Naive thymus-derived CD8-positive, alpha-beta T cell (primary cell): ENCODE data around the gene TLCD2. TPM values are rescaled to one million over a fixed set of nuclear protein-coding genes. Genes with fewer than 3 reads are reported as not detected.
"Not testable (repeated sequence)": the region's sequence is repeated elsewhere in the genome, so short reads cannot be mapped to it uniquely, and the experiment has no call there.

Experiments
- ATAC-seq, 2 donors: fragments of 150-1000 bp; cut with Tn5 transposase in 1 of 2; sonication (Bioruptor Pico), chemical (Tn5 transposase) in 1 of 2; 1 replicate in 1 of 2; 2 replicates in 1 of 2; pipeline ENCODE4 v1.10.0; 2021; ENCODE audit warnings: mild to moderate bottlenecking in 2 of 2, moderate library complexity in 2 of 2
- POLR2A ChIA-PET: fragments of 350-600 bp; sonication (Branson Sonifier 250); formaldehyde crosslinking; loops from one replicate; lab custom pipeline; 2021; ENCODE audit warnings: antibody characterized with exemption; lab: Charles Lee
- DNase-seq, 10 donors: peaks; one replicate each; pipeline versions ENCODE4 v3.0.0 to v3.0.0-alpha.2; 2020 to 2022
- H3K27ac Mint-ChIP-seq, 10 donors: one replicate each; pipeline ENCODE4 v1.8.0; 2020 to 2022; ENCODE audit warnings: mild to moderate bottlenecking in 10 of 10, mixed read lengths in 10 of 10, moderate library complexity in 4 of 10, inconsistent platforms in 1 of 10
- H3K27me3 Mint-ChIP-seq, 5 donors: one replicate each; pipeline ENCODE4 v1.8.0; 2021 to 2022; ENCODE audit warnings: mixed read lengths in 5 of 5
- H3K36me3 Mint-ChIP-seq, 3 donors: one replicate each; pipeline ENCODE4 v1.8.0; 2020 to 2022; ENCODE audit warnings: mixed read lengths in 3 of 3, mild to moderate bottlenecking in 2 of 3, inconsistent platforms in 1 of 3
- H3K4me1 Mint-ChIP-seq, 4 donors: one replicate each; pipeline ENCODE4 v1.8.0; 2021 to 2022; ENCODE audit warnings: mixed read lengths in 4 of 4
- H3K4me3 Mint-ChIP-seq, 10 donors: one replicate each; pipeline ENCODE4 v1.8.0; 2020 to 2022; ENCODE audit warnings: mild to moderate bottlenecking in 10 of 10, mixed read lengths in 10 of 10, moderate library complexity in 6 of 10, inconsistent platforms in 1 of 10
- H3K9me3 Mint-ChIP-seq, 9 donors: one replicate each; pipeline ENCODE4 v1.8.0; 2020 to 2022; ENCODE audit warnings: mixed read lengths in 9 of 9, mild to moderate bottlenecking in 3 of 9, inconsistent platforms in 1 of 9, moderate library complexity in 1 of 9
- polyA plus RNA-seq, 3 donors: library from polyadenylated mRNA; unstranded; fragments of 300-500 nt; fragmentation: Illumina TruSeq; gene quantifications; one replicate each; pipeline ENCODE4 v1.2.3, GENCODE V29; 2021
- total RNA-seq, 8 experiments: library from RNA in 2 of 8; stranded (reverse) in 2 of 8; gene quantifications; one replicate each; pipeline ENCODE4 v1.2.3 and lab custom pipeline; 2021 to 2026

TLCD2 gene
- total and polyA plus RNA-seq, 5 experiments from 2014 or later = not detected

DNA sequence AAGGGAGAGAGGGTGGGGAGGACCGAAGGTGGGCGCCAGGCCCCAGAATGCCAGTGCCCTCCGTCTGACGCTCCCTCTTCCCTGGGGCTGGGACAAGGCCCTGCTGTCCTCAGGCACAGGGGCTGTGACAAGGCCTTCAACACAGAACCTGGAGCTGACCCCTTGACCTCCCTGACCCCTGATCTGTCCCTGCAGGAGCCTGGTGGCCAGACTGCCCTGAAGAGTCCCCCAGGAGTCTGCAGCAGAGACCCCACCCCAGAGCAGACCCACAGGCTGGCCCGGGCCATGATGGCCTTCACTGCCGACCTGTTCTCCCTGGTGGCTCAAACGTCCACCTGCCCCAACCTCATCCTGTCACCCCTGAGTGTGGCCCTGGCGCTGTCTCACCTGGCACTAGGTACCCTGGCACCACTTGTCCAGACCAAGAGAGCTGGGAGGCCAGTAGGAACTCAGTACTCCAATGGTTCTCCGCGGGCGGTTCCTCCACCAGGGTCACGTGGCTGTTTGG lies 35.4 kb upstream of the TLCD2 start:
- no peak overlapping the region for H3K27ac Mint-ChIP-seq
- POLR2A ChIA-PET = no interaction called here
- no peak for ATAC-seq
- no peaks in the 10 kb centered on the region for H3K9me3 Mint-ChIP-seq
- no peaks in the 10 kb centered on the region for H3K36me3 Mint-ChIP-seq
- H3K4me1 Mint-ChIP-seq = no peaks in the 10 kb centered on the region
- H3K4me3 Mint-ChIP-seq = no peak overlapping the region
- no peaks in the 10 kb centered on the region for H3K27me3 Mint-ChIP-seq
- no peak for DNase-seq

DNA sequence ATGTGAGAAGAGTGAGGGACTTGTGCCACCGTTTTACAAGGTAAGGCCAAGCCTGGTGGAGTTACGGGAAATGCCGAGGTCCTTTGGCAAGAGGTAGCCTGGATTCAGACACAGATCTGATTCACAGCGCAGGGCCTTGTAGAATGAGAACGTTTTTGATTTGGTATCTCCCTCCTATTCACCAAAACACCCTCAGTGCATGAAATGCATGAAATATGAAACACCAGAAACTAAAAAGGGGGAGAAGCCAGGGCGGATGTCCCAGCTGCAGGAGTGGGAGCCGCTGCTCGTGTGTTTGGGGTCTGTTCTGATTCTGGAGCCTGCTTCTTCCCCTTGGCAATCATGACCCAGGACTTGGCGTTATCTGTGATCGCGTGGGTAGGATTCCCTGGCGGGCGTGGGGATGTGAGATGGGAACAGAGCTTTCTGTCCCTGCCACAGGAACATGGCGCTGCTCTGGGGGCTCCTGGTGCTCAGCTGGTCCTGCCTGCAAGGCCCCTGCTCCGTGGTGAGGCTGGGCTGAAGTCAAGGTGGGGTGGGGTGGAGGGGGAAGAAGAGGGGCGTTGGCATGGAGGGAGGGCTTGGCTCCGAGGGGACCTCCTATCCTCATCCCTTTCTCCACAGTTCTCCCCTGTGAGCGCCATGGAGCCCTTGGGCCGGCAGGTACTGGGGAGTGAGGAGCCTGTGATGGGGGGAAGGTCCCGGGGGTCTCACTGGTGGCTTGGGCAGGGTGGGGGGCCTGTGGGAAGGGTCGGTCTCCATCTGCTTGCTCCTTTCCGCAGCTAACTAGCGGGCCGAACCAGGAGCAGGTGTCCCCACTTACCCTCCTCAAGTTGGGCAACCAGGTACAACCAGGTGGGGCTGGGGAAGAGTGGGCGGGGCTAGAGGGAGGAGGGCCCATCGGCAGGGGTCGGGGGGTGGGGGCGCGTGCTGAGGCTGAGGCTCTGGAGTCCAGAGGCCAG lies 34.7 kb upstream of the TLCD2 start:
- H3K4me3 Mint-ChIP-seq = no peak overlapping the region
- no peaks in the 10 kb centered on the region for H3K27me3 Mint-ChIP-seq
- peak overlapping the region in 1 of 10 donors; percentile 24 for H3K27ac Mint-ChIP-seq
- POLR2A ChIA-PET = no interaction called here
- DNase-seq (peak in 1 of 10 donors; percentile 60), ATAC-seq (no peak)
- H3K36me3 Mint-ChIP-seq = no peaks in the 10 kb centered on the region
- H3K9me3 Mint-ChIP-seq = no peaks in the 10 kb centered on the region
- H3K4me1 Mint-ChIP-seq = no peaks in the 10 kb centered on the region

DNA sequence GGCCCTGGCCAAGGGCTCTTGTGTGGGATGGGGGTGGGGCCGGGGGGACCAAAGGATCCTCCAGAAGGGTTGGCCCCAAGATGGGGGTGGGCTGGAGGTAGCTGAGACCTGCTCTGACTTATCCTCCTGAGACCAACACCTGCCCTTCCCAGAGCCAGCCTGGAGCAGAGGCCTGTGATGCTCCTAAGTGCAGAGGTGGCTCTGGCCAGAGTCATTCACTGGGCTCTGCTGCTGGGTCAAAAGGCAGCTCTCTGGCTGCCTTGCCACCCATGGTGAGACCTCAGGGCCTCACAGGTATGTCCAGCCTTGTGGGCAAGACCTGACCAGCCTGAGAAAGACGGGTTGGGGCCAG lies 32.9 kb upstream of the TLCD2 start:
- DNase-seq (no peak), ATAC-seq (no peak)
- no peak overlapping the region for H3K27ac Mint-ChIP-seq

GRCh38 chr17:1742371-1743087 lies 32.4 kb upstream of the TLCD2 start, which contains the start of gene SERPINF2:
SERPINF2 (plus strand) TSS chr17:1742871; CDS start chr17:1744996, 2,125 bp downstream.
- no peaks in the 10 kb centered on the region for H3K9me3 Mint-ChIP-seq
- no peaks in the 10 kb centered on the region for H3K27me3 Mint-ChIP-seq
- POLR2A ChIA-PET = no interaction called here
- DNase-seq = no peak
- peaks cover 0 to 2% (median 1%) of the 10 kb centered on the region in 4 donors for H3K4me1 Mint-ChIP-seq
- peaks cover 0 to 4% (median 2%) of the 10 kb centered on the region in 3 donors for H3K36me3 Mint-ChIP-seq
- no peak within 1 kb of the TSS for H3K4me3 Mint-ChIP-seq
- ATAC-seq = no peak
- peak within 1 kb of the TSS in 2 of 10 donors; percentile 10 to 21 for H3K27ac Mint-ChIP-seq

More for the DNA sequence above, 32.9 kb upstream of the TLCD2 start:
- no peak overlapping the region for H3K4me3 Mint-ChIP-seq
- peaks cover 0 to under 1% (median 0%) of the 10 kb centered on the region in 3 donors for H3K36me3 Mint-ChIP-seq
- peaks cover 0 to 2% (median 1%) of the 10 kb centered on the region in 4 donors for H3K4me1 Mint-ChIP-seq
- no peaks in the 10 kb centered on the region for H3K27me3 Mint-ChIP-seq
- H3K9me3 Mint-ChIP-seq = no peaks in the 10 kb centered on the region
- POLR2A ChIA-PET = no interaction called here

DNA sequence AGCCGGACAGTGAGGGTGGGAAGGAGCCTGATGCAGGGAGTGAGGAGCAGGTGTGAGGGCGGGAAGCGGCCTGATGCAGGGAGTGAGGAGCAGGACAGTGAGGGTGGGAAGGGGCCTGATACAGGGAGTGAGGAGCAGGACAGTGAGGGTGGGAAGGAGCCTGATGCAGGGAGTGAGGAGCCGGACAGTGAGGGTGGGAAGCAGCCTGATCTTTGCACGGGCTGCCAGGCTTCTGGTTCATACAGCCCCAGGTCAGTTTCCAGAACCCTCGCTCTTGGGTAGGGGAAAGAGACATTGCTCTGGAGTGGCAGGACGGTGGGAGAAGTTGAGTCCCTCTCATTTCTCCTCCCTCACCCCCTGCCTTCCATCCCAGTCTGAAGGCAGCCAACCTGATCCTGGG lies 31.7 kb upstream of the TLCD2 start:
- H3K36me3 Mint-ChIP-seq, H3K4me3 Mint-ChIP-seq, POLR2A ChIA-PET, H3K27me3 Mint-ChIP-seq, H3K9me3 Mint-ChIP-seq, ATAC-seq, H3K4me1 Mint-ChIP-seq, DNase-seq: not testable (repeated sequence)
- peak overlapping the region in 2 of 10 donors; percentile 10 to 21 for H3K27ac Mint-ChIP-seq

DNA sequence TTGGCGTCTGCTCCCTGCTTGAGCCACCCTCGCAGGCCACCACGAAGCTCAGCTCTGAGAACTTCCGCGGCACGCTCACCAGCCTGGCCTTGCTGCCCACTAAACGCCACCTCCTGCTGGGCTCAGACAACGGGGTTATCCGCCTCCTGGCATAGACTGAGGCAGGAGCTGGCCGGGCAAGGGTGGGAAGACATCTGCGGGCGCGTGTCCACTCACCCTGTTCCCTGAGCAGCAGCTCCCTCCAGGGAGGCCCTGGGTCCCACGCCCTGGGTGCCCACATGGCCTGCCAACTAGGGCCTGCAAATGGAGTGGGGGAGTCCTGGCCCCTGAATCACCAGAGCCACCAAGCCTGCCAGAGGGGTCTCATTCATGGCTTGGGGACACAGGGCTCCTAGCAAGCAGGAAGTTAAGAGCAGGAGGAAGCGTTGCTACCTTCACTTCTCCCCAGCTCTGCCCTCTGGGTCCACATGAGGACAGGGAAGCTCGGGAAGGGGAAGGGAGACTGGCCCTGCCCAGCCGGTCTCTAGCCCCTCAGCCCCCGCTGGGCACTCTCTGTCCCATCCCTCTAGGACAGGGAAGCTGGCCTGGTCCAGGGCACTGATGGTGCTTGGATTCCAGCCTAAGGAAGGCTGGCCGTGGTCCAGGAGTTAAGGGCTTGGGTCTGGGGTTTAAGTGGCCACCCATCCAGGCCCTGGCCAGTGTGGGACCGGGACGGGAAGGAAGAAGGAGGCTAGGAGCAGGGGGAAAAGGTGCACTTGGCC lies 27.5 kb upstream of the TLCD2 start:
- H3K27ac Mint-ChIP-seq = peak overlapping the region in 2 of 10 donors; percentile 7 to 53
- no peak overlapping the region for H3K4me3 Mint-ChIP-seq
- H3K36me3 Mint-ChIP-seq = peaks cover 0 to 41% (median 5%) of the 10 kb centered on the region in 3 donors
- H3K27me3 Mint-ChIP-seq = no peaks in the 10 kb centered on the region
- no peak for DNase-seq
- ATAC-seq = no peak
- H3K4me1 Mint-ChIP-seq = peaks cover 4 to 12% (median 6%) of the 10 kb centered on the region in 4 donors
- POLR2A ChIA-PET = interaction anchor here (0.6 to 1.0 kb wide), 4 partner anchors 9 to 1125 kb away, joined by 3 to 5 read pairs (median 4); no protein-coding TSS in a partner anchor
- H3K9me3 Mint-ChIP-seq = no peaks in the 10 kb centered on the region

DNA sequence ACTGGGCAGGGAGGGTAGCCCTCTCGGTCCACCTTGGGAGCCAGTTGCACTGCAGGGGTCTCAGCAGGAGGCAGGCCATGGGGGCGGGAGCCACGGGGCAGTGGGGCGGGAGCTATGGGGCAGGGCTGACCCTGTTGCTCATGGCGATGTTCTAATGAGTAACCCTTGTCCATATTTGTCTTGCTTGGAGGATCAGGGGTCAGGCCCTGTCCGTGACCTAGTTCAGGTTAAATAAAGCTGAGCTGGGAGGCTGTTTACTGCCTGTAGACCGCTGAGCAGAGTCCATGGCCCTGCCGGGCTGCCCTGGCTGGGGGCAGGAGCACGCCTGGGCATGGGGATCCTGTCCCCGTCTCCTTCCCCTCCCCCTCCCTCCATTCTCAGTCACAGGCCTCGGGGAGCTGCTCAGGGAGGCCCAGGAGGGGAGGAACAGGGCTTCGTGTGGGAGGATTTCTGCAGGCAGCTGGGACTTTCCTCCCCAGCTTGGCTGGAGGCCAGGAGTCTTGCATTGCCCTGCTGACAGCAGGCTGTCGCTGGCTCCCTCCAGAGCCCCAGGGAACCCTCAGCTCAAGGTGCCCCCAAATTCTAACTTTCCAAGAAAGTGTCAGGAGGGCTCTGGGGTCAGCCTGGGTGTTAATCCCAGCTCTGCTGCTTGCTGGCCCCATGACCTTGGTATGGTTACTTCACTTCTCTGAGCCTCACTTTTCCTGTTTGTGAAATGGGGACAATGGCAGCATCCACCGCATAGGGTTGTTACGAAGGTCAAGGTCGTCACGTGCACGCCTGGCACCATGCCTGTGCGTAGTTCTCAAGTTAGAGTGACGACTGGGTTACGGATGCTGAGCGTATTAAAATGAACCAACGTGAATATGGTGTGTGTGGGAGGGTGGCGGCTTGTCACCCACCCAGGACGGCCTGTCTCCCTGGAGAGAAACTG lies 26.4 kb upstream of the TLCD2 start:
- no peak overlapping the region for H3K4me3 Mint-ChIP-seq
- peaks cover 0 to 46% (median 5%) of the 10 kb centered on the region in 3 donors for H3K36me3 Mint-ChIP-seq
- H3K27ac Mint-ChIP-seq = peak overlapping the region in 3 of 10 donors; percentile 18 to 90 (median 27)
- peak in 1 of 2 donors; percentile 25 for ATAC-seq
- POLR2A ChIA-PET = interaction anchor here (0.8 to 1.0 kb wide), 2 partner anchors 8 to 20 kb away, joined by 3 read pairs; no protein-coding TSS in a partner anchor
- H3K9me3 Mint-ChIP-seq = no peaks in the 10 kb centered on the region
- no peaks in the 10 kb centered on the region for H3K27me3 Mint-ChIP-seq
- H3K4me1 Mint-ChIP-seq = peaks cover 4 to 12% (median 6%) of the 10 kb centered on the region in 4 donors
- no peak for DNase-seq

DNA sequence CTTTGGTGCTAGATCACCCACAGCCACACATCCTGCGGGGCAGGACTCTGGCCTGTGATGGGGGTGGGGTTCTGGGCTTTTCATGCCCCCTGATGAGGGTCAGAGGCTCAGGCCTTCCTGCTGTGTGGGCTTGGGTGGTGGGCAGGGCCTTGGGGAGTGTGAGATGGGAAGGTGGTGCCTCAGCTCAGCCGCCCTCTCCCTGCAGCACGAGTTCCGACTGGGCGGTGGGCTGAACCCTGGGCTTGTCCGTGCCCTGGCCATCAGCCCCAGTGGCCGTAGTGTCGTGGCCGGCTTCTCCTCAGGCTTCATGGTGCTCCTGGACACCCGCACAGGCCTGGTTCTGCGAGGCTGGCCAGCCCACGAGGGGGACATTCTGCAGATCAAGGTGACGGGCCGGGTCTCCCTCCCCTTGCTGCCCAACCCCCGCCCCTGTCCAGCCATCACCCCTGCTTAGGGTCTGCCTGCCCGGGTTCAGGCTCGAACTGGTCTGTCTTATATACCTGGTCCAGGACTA lies 25.7 kb upstream of the TLCD2 start:
- no peaks in the 10 kb centered on the region for H3K27me3 Mint-ChIP-seq
- POLR2A ChIA-PET = no interaction called here
- H3K27ac Mint-ChIP-seq = peak overlapping the region in 1 of 10 donors; percentile 43
- H3K9me3 Mint-ChIP-seq = no peaks in the 10 kb centered on the region
- H3K4me3 Mint-ChIP-seq = no peak overlapping the region
- DNase-seq (no peak), ATAC-seq (no peak)
- peaks cover 4 to 12% (median 6%) of the 10 kb centered on the region in 4 donors for H3K4me1 Mint-ChIP-seq
- H3K36me3 Mint-ChIP-seq = peaks cover 0 to 51% (median 5%) of the 10 kb centered on the region in 3 donors

GRCh38 chr17:1735418-1735817 lies 25.2 kb upstream of the TLCD2 start:
- POLR2A ChIA-PET = no interaction called here
- H3K36me3 Mint-ChIP-seq = peaks cover 0 to 54% (median 5%) of the 10 kb centered on the region in 3 donors
- DNase-seq = no peak
- peaks cover 4 to 12% (median 6%) of the 10 kb centered on the region in 4 donors for H3K4me1 Mint-ChIP-seq
- H3K4me3 Mint-ChIP-seq = no peak overlapping the region
- no peaks in the 10 kb centered on the region for H3K27me3 Mint-ChIP-seq
- peak overlapping the region in 1 of 10 donors; percentile 43 for H3K27ac Mint-ChIP-seq
- ATAC-seq = no peak
- H3K9me3 Mint-ChIP-seq = no peaks in the 10 kb centered on the region

DNA sequence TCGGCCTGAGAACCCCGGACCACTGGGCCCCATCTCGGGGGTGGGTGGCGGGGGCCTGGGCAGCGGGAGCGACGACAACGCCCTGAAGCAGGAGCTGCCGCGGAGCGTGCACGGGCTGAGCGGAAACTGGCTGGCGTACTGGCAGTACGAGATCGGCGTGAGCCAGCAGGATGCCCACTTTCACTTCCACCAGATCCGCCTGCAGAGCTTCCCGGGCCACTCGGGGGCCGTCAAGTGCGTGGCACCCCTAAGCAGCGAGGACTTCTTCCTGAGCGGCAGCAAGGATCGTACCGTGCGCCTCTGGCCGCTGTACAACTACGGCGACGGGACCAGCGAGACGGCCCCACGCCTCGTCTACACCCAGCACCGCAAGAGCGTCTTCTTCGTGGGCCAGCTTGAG lies 23.6 kb upstream of the TLCD2 start:
- H3K9me3 Mint-ChIP-seq = no peaks in the 10 kb centered on the region
- no peaks in the 10 kb centered on the region for H3K27me3 Mint-ChIP-seq
- peaks cover 0 to 65% (median 7%) of the 10 kb centered on the region in 3 donors for H3K36me3 Mint-ChIP-seq
- DNase-seq (no peak), ATAC-seq (no peak)
- H3K27ac Mint-ChIP-seq = no peak overlapping the region
- H3K4me3 Mint-ChIP-seq = no peak overlapping the region
- H3K4me1 Mint-ChIP-seq = peaks cover 9 to 22% (median 18%) of the 10 kb centered on the region in 4 donors
- POLR2A ChIA-PET = interaction anchor here (0.6 to 1.5 kb wide), 4 partner anchors 10 to 90 kb away, joined by 3 to 5 read pairs (median 4); partner anchors contain the start of gene WDR81

DNA sequence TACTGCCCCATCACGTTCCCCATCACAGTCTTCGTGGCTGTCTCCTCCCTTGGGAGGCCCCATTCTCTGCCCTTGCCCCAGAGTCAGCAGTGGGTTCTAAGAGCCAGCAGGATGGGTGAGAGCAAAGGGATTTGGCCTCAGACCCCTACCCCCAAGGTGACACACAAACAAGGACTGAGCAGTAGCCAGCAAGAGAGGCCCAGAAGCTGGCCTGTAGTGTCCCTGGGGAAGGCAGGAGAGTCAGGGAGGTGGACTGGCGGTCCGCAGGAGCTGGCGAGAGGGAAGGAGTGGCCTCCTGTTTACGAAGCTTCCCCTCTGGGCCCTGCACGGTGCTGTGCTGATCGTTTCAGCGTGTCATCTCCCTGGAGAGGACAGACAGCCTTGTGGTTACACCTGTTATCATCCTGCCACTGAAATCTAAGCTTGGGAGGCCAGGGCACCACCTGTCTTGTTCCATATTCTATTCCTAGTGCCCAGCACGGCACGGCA lies 22.7 kb upstream of the TLCD2 start:
- Mint-ChIP-seq H3K4me3 (no peak overlapping the region), H3K27ac (peak overlapping the region in 3 of 10 donors; percentile 10 to 25 (median 17)), H3K36me3 (peaks cover 0 to 69% (median 9%) of the 10 kb centered on the region in 3 donors)

More for the DNA sequence above, 22.7 kb upstream of the TLCD2 start:
- Mint-ChIP-seq H3K4me1 (peaks cover 13 to 27% (median 24%) of the 10 kb centered on the region in 4 donors), H3K9me3 (no peaks in the 10 kb centered on the region), H3K27me3 (no peaks in the 10 kb centered on the region)
- POLR2A ChIA-PET = interaction anchor here (1.0 to 1.5 kb wide), 4 partner anchors 9 to 97 kb away, joined by 3 to 5 read pairs (median 4); partner anchors contain the start of genes RPA1, SMYD4 and WDR81
- ATAC-seq = no peak
- DNase-seq = no peak
